GM10248 (cell line): ENCODE measurements around the gene SHH.

Experiments
- CTCF ChIA-PET: fragments of 300-600 bp; sonication (Branson Sonifier 250); formaldehyde crosslinking; extraction: SDS; loops from one replicate; lab custom pipeline; 2021; ENCODE audit warnings: antibody characterized with exemption; lab: Yijun Ruan, JAX
- POLR2A ChIA-PET: fragments of 350-650 bp; sonication (Branson Sonifier 250); formaldehyde crosslinking; extraction: SDS; loops from one replicate; lab custom pipeline; 2020; ENCODE audit warnings: antibody characterized with exemption; lab: Yijun Ruan, JAX
- DNase-seq: peaks from one replicate; pipeline ENCODE4 v3.0.0; 2012; ENCODE audit errors: extremely low spot score
- TF ChIP-seq, protein P1 (sequence below): IDR thresholded peaks from 2 replicates; pipeline ENCODE4 v1.5.1; 2012; ENCODE audit warnings: mild to moderate bottlenecking, low read depth; ENCODE audit errors: extremely low read depth, missing control alignments, control extremely low read depth

Gene SHH

DNA sequence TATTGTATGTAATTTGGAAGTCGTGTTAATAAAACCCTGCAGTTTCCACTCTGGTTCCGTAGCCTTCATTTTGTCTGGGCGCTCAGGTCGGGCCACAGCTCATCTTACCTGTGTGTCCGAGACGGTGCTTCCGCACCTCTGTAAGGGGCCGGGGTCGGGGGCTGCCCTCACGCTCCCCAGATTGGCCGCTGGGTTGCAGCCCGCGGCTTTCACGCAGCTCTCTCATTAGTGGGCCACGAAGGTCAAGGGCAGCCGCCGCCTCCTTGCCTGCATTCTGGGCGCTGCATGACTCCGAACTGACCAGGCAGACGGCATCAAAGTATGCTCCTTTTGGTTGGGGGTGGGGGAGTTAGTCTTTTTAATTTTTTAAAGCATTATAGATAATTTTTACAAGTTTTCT lies 30.8 kb downstream of the SHH start:
- ChIA-PET POLR2A (no interaction called here), CTCF (interaction anchor here (0.9 to 1.8 kb wide), 2 partner anchors 8 to 183 kb away, joined by 3 to 8 read pairs; no protein-coding TSS in a partner anchor)

DNA sequence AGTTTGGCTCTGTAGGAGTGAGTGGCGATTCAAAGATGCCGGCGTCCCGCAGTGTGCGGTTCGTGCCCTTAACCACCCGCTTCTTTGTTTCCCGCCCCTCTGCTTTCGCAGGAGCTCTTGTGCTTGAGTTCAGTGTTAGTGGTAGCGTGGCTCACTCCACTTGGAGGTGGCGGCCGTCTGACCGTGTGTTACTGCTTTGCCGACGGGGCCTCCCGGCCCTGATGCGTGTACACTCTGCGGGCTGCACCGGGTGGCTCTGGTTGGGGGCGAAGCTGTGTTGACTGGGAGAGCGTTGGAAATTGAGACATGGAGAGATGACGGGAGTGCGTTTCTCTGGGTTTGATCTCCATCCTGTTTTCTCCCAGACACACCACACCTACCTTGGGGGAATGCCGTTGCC lies 31.4 kb downstream of the SHH start:
- POLR2A ChIA-PET: no interaction called here
- CTCF ChIA-PET: interaction anchor here (1.6 to 5.2 kb wide), 3 partner anchors 13 to 182 kb away, joined by 5 to 24 read pairs (median 8); no protein-coding TSS in a partner anchor
- TF ChIP-seq, protein P1, sequence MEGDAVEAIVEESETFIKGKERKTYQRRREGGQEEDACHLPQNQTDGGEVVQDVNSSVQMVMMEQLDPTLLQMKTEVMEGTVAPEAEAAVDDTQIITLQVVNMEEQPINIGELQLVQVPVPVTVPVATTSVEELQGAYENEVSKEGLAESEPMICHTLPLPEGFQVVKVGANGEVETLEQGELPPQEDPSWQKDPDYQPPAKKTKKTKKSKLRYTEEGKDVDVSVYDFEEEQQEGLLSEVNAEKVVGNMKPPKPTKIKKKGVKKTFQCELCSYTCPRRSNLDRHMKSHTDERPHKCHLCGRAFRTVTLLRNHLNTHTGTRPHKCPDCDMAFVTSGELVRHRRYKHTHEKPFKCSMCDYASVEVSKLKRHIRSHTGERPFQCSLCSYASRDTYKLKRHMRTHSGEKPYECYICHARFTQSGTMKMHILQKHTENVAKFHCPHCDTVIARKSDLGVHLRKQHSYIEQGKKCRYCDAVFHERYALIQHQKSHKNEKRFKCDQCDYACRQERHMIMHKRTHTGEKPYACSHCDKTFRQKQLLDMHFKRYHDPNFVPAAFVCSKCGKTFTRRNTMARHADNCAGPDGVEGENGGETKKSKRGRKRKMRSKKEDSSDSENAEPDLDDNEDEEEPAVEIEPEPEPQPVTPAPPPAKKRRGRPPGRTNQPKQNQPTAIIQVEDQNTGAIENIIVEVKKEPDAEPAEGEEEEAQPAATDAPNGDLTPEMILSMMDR: no peak
- no peak for DNase-seq

More for the DNA sequence above, 30.8 kb downstream of the SHH start:
- TF ChIP-seq, protein P1: no peak
- no peak for DNase-seq

DNA sequence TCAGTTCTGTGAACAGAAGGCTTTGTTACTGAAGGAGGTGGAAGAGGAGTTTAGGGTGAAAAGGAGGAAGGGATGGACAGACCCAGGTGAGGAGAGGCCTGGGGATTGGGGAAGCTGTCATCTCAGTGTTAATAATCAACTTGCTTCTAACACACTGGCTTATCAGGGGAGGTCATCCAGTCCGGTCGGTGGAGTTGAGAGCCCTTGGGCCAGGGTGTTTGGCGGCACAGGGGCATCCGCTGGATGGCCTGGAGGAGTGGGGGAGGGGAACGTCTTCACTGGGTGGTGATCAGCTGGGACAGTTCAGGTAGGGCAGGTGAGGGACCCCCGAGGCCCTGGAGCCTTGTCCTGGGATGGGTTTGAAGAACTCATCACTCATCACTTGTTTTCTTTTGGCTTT lies 33.9 kb downstream of the SHH start:
- TF ChIP-seq, protein P1: no peak
- DNase-seq: no peak
- CTCF ChIA-PET: interaction anchor here (0.6 to 5.2 kb wide), 8 partner anchors 9 to 180 kb away, joined by 3 to 24 read pairs (median 3); no protein-coding TSS in a partner anchor
- POLR2A ChIA-PET: no interaction called here

DNA sequence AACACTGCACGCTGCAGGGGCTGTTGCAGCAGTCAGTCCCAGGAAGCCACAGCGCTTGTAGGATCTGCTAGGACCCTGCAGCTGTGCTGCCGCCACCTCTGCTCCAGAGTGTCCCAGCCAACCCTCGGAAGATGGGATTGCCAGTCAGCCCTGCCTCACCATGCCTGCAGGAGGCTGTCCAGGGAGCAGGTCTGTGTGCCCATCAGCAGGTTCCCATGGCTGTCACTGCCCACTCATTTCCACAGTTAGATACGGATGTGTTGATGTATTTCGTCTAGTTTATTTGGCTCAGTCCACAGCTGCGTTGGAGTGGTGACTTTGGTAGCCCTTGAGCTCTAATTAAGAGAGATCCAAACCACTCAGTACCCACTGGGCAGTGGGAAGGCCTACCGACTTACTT lies 35.7 kb downstream of the SHH start:
- TF ChIP-seq, protein P1: no peak
- CTCF ChIA-PET: interaction anchor here (1.4 to 5.2 kb wide), 2 partner anchors 9 to 178 kb away, joined by 6 to 24 read pairs; no protein-coding TSS in a partner anchor
- no peak for DNase-seq
- POLR2A ChIA-PET: no interaction called here

DNA sequence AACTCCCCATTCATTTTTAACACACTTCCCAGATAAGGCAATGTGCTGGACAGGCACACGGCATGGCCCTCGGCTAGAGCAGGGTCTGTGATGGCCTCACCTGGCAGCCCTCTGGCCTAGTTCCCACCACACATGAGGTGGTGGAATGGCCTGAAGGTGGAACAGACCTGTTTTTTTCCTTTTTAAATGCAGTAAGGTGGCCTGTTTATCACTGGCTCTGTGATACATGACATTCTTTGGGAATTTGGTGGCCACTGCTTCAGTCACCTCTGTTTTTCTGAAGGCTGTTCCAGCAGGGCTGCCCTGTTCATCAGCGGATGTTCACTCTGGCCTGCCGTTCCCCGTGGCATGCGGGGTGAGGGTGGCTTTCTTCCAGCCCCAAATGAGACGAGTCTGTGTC lies 36.6 kb downstream of the SHH start:
- TF ChIP-seq, protein P1: no peak
- ChIA-PET POLR2A (no interaction called here), CTCF (interaction anchor here (1.4 to 5.2 kb wide), 2 partner anchors 8 to 177 kb away, joined by 6 to 24 read pairs; no protein-coding TSS in a partner anchor)
- no peak for DNase-seq

DNA sequence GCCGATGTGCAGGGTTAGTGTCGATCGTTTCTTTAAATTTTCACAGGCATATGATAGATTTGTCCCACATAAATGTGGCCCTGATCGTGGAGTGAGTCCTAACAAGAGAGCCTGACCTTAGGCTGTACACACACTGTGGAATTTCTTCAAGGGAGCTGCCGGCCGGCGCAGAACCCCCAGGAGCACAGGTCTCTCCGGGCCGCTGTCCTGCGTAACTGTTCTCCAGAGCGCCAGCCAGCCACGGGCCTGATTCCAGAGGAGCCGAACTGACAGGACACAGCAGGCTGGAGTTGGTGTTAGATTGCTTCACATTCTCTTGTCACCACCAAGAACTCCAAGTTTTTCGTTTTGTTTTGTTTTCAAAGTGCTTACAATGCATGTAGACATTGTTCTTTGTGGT lies 37.3 kb downstream of the SHH start:
- no peak for DNase-seq
- ChIA-PET CTCF (no interaction called here), POLR2A (no interaction called here)
- TF ChIP-seq, protein P1: no peak
